Measurements from ENCODE around the gene LRFN4. TPM values are rescaled to one million over a fixed set of nuclear protein-coding genes. Genes with fewer than 3 reads are reported as not detected.

The LRFN4 gene
- total RNA-seq, 1 experiment from 2014 or later: 70.3 TPM

- TF ChIP-seq FOXP4 (CRISPR knock-in tag; IDR thresholded peaks at IDR 0.05): no peak
- TF ChIP-seq CREB1 (CRISPR knock-in tag; IDR thresholded peaks at IDR 0.05): no peak
- TF ChIP-seq ATF1 (CRISPR knock-in tag; IDR thresholded peaks at IDR 0.05): no peak
- no peak for TF ChIP-seq ETV6 (CRISPR knock-in tag; IDR thresholded peaks at IDR 0.05)
- no peak for TF ChIP-seq HMGXB4 (CRISPR knock-in tag; IDR thresholded peaks at IDR 0.05)
Measured at GRCh38 chr11:66849501-66850234, 7.2 kb upstream of the LRFN4 start (continued).

GRCh38 chr11:66850235-66850587, 6.7 kb upstream of the LRFN4 start:
- Mint-ChIP-seq H3K4me3 (no peak overlapping the region), H3K9me3 (no peaks in the 10 kb centered on the region), H3K4me1 (peaks cover 9% of the 10 kb centered on the region), H3K27me3 (ENCODE audit: low read depth) (no peaks in the 10 kb centered on the region), H3K36me3 (peaks cover 8% of the 10 kb centered on the region), H3K27ac (no peak overlapping the region)
- ATAC-seq (no peak), DNase-seq (ENCODE audit: low spot score) (no peak)
- POLR2A ChIA-PET: no interaction called here
- CTCF ChIA-PET: interaction anchor here (2.1 kb wide), 1 partner anchor 126 kb away, joined by 7 read pairs; no protein-coding TSS in a partner anchor
- TF ChIP-seq OVOL2 (CRISPR knock-in tag; IDR thresholded peaks at IDR 0.05; ENCODE audit: borderline replicate concordance) (no peak), ERG (CRISPR knock-in tag; IDR thresholded peaks at IDR 0.05) (no peak), CTCF (IDR thresholded peaks at IDR 0.05) (no peak)

GRCh38 chr11:66850588-66851238, 6.2 kb upstream of the LRFN4 start:
- ChIA-PET CTCF (interaction anchor here (1.8 to 1.9 kb wide), 2 partner anchors 31 to 170 kb away, joined by 17 to 39 read pairs; no protein-coding TSS in a partner anchor), POLR2A (interaction anchor here (0.5 kb wide), 1 partner anchor 81 kb away, joined by 3 read pairs; no protein-coding TSS in a partner anchor)
- Mint-ChIP-seq H3K27me3 (ENCODE audit: low read depth) (no peaks in the 10 kb centered on the region), H3K4me3 (no peak overlapping the region), H3K27ac (no peak overlapping the region), H3K36me3 (peaks cover 4% of the 10 kb centered on the region; the same call in 1 of the 2 replicates), H3K9me3 (no peaks in the 10 kb centered on the region), H3K4me1 (peaks cover 12% of the 10 kb centered on the region)
- DNase-seq (ENCODE audit: low spot score) (no peak), ATAC-seq (no peak)
- TF ChIP-seq IRF2 (CRISPR knock-in tag; IDR thresholded peaks at IDR 0.05; ENCODE audit: borderline replicate concordance, low read depth) (no peak), FOXP4 (CRISPR knock-in tag; IDR thresholded peaks at IDR 0.05) (no peak), NR2C2 (CRISPR knock-in tag; IDR thresholded peaks at IDR 0.05) (no peak), ZNF416 (CRISPR knock-in tag; IDR thresholded peaks at IDR 0.05) (no peak), ZNF281 (CRISPR knock-in tag; IDR thresholded peaks at IDR 0.05) (no peak), ZNF138 (CRISPR knock-in tag; conservative IDR thresholded peaks at IDR 0.05) (no peak), TCF7 (CRISPR knock-in tag; IDR thresholded peaks at IDR 0.05; ENCODE audit: low read depth) (no peak), MAX (CRISPR knock-in tag; IDR thresholded peaks at IDR 0.05) (no peak), SP1 (CRISPR knock-in tag; conservative IDR thresholded peaks at IDR 0.05) (no peak), FOXJ3 (CRISPR knock-in tag; IDR thresholded peaks at IDR 0.05; ENCODE audit: borderline replicate concordance) (no peak), RORB (CRISPR knock-in tag; IDR thresholded peaks at IDR 0.05) (no peak)

All from WTC11 (cell line).